ENCODE data around the gene SEC16A. TPM values are rescaled to one million over a fixed set of nuclear protein-coding genes. Genes with fewer than 3 reads are reported as not detected.

SEC16A gene
- total RNA-seq, 4 donors from 2014 or later, result 35.5 to 71.0 (median 50.5) TPM

GRCh38 chr9:136518623-136519022 lies 35.8 kb upstream of the SEC16A start:
- no peak for ATAC-seq
- H3K27me3 ChIP-seq, result no peaks in the 10 kb centered on the region
- TF ChIP-seq CTCF (IDR thresholded peaks at IDR 0.05), result no peak
- TF ChIP-seq POLR2AphosphoS5 (IDR thresholded peaks at IDR 0.05), result no peak
- TF ChIP-seq EP300 (IDR thresholded peaks at IDR 0.05), result no peak
- no peak for TF ChIP-seq POLR2A (IDR thresholded peaks at IDR 0.05)
- WGBS, 2 donors (ENCODE audit: low coverage in 1 of 2), result 90% methylated on average over 4 of the region's 18 CpGs; no CpG with 5 or more reads in 1 of the 2 donors
- H3K36me3 ChIP-seq, result peaks cover 0 to 100% of the 10 kb centered on the region in 2 donors
- peaks cover 0 to 51% (median 0%) of the 10 kb centered on the region in 3 donors for H3K4me1 ChIP-seq
- H3K9me3 ChIP-seq, result no peaks in the 10 kb centered on the region
- H3K4me3 ChIP-seq, result no peak overlapping the region
- no peak overlapping the region for H3K27ac ChIP-seq

GRCh38 chr9:136517950-136518349 lies 35.1 kb upstream of the SEC16A start:
- ATAC-seq, result no peak
- peaks cover 0 to 44% (median 0%) of the 10 kb centered on the region in 3 donors for H3K4me1 ChIP-seq
- WGBS, 2 donors (ENCODE audit: low coverage in 1 of 2), result 60% methylated on average over 1 of the region's 17 CpGs; no CpG with 5 or more reads in 1 of the 2 donors
- no peaks in the 10 kb centered on the region for H3K27me3 ChIP-seq
- H3K36me3 ChIP-seq, result peaks cover 0 to 100% of the 10 kb centered on the region in 2 donors
- H3K27ac ChIP-seq, result no peak overlapping the region
- H3K9me3 ChIP-seq, result no peaks in the 10 kb centered on the region
- H3K4me3 ChIP-seq, result no peak overlapping the region
- TF ChIP-seq POLR2AphosphoS5 (IDR thresholded peaks at IDR 0.05) (no peak), CTCF (IDR thresholded peaks at IDR 0.05) (no peak), POLR2A (IDR thresholded peaks at IDR 0.05) (no peak), EP300 (IDR thresholded peaks at IDR 0.05) (no peak)

GRCh38 chr9:136517012-136517743 lies 34.3 kb upstream of the SEC16A start:
- TF ChIP-seq POLR2AphosphoS5 (IDR thresholded peaks at IDR 0.05) (no peak), POLR2A (IDR thresholded peaks at IDR 0.05) (no peak), CTCF (IDR thresholded peaks at IDR 0.05) (no peak), EP300 (IDR thresholded peaks at IDR 0.05) (no peak)
- peaks cover 0 to 36% (median 0%) of the 10 kb centered on the region in 3 donors for H3K4me1 ChIP-seq
- no peak for ATAC-seq
- peaks cover 0 to 100% of the 10 kb centered on the region in 2 donors for H3K36me3 ChIP-seq
- peak overlapping the region in 2 of 4 donors; percentile 0 to 31 for H3K27ac ChIP-seq
- no peaks in the 10 kb centered on the region for H3K9me3 ChIP-seq
- H3K27me3 ChIP-seq, result no peaks in the 10 kb centered on the region
- 70 to 80% methylated on average over 2 of the region's 37 CpGs for WGBS, 2 donors (ENCODE audit: low coverage in 1 of 2)
- no peak overlapping the region for H3K4me3 ChIP-seq

- Histone ChIP-seq H3K27me3 (no peaks in the 10 kb centered on the region), H3K27ac (peak overlapping the region in 3 of 4 donors; percentile 10 to 31 (median 30)), H3K36me3 (peaks cover 0 to 100% of the 10 kb centered on the region in 2 donors), H3K4me1 (peaks cover 0 to 32% (median 0%) of the 10 kb centered on the region in 3 donors), H3K9me3 (no peaks in the 10 kb centered on the region), H3K4me3 (no peak overlapping the region)
- TF ChIP-seq EP300 (IDR thresholded peaks at IDR 0.05), result no peak
- no peak for TF ChIP-seq POLR2A (IDR thresholded peaks at IDR 0.05)
- TF ChIP-seq POLR2AphosphoS5 (IDR thresholded peaks at IDR 0.05), result no peak
- no peak for TF ChIP-seq CTCF (IDR thresholded peaks at IDR 0.05)
- no CpG with 5 or more reads among the region's 19 CpGs for WGBS, 2 donors (ENCODE audit: low coverage in 1 of 2)
- no peak for ATAC-seq
These were observed 33.4 kb upstream of the SEC16A start for GRCh38 chr9:136516191-136516654.

- no peaks in the 10 kb centered on the region for H3K27me3 ChIP-seq
- WGBS, 2 donors (ENCODE audit: low coverage in 1 of 2), result no CpG with 5 or more reads among the region's 28 CpGs
- H3K36me3 ChIP-seq, result peaks cover 0 to 100% of the 10 kb centered on the region in 2 donors
- peaks cover 0 to 40% (median 0%) of the 10 kb centered on the region in 3 donors for H3K4me1 ChIP-seq
- H3K4me3 ChIP-seq, result no peak overlapping the region
- H3K9me3 ChIP-seq, result no peaks in the 10 kb centered on the region
- H3K27ac ChIP-seq, result peak overlapping the region in 1 of 4 donors; percentile 8
- TF ChIP-seq POLR2A (IDR thresholded peaks at IDR 0.05), result no peak
- TF ChIP-seq POLR2AphosphoS5 (IDR thresholded peaks at IDR 0.05), result no peak
- no peak for TF ChIP-seq EP300 (IDR thresholded peaks at IDR 0.05)
- TF ChIP-seq CTCF (IDR thresholded peaks at IDR 0.05), result no peak
- ATAC-seq, result no peak
These were observed 32.4 kb upstream of the SEC16A start for GRCh38 chr9:136515276-136515675.
